Motor neuron (in vitro differentiated cells): Measurements from ENCODE around the gene PTGER2. TPM values are rescaled to one million over a fixed set of nuclear protein-coding genes. Genes with fewer than 3 reads are reported as not detected.
A peak's percentile ranks its signal among the peaks of the same experiment; 100 is the strongest.

Experiments used
- ATAC-seq, 8 experiments: fragments of 200-7000 bp; cut with Tn5 transposase; replicated peaks in 6 of 8; 2 replicates each; pipeline ENCODE4 v1.8.0; 2021; ENCODE audit warnings: mild to moderate bottlenecking in 8 of 8, moderate library complexity in 8 of 8
- H3K27ac ChIP-seq, 2 donors: fragments of 250-450 bp; sonication (Bioruptor Pico); 2 replicates each; pipeline ENCODE4 v1.9.0; 2021; ENCODE audit warnings: antibody characterized with exemption in 2 of 2, mild to moderate bottlenecking in 2 of 2, moderate library complexity in 1 of 2
- H3K4me1 ChIP-seq, 2 donors: fragments of 250-450 bp; sonication (Bioruptor Pico); replicated peaks in 1 of 2; 2 replicates each; pipeline ENCODE4 v1.6.1; 2021; ENCODE audit warnings: antibody characterized with exemption in 2 of 2, mild to moderate bottlenecking in 2 of 2, moderate library complexity in 1 of 2
- H3K4me3 ChIP-seq, 5 donors: fragments of 250-450 bp; sonication (Bioruptor Pico); 2 replicates each; pipeline ENCODE4 v1.9.0; 2021; ENCODE audit warnings: antibody characterized with exemption in 5 of 5, mild to moderate bottlenecking in 5 of 5, moderate library complexity in 4 of 5
- WGBS, 10 experiments: fragments of 450-650 bp; shearing (Covaris generic); methylation state at CpG; one replicate each; pipeline ENCODE4 v1.0.0; 2022; 5-methylcytosine and 5-hydroxymethylcytosine counted together
- in situ Hi-C, 9 experiments: fragments of 400-800 bp; cut with MboI; loops; one replicate each; pipeline ENCODE4 v1.15.0; 2021; ENCODE audit warnings: low sequenced_read_pairs in 9 of 9, low pct_unique_long_range_greater_than_20kb in 2 of 9; ENCODE audit not compliant: unreplicated experiment in 9 of 9
- total RNA-seq, 8 experiments: library from RNA; unstranded; fragments of 300-600 nt; gene quantifications; 2 replicates each; pipeline versions ENCODE4 v1.2.3 to v1.2.4, GENCODE V29; 2022

PTGER2 gene
- total RNA-seq, 8 experiments from 2014 or later = 0.14 to 6.3 (median 0.36) TPM; not detected in 1

GRCh38 chr14:52310541-52310940 is 3.6 kb upstream of the PTGER2 start:
- 0 to 100% (median 47%) methylated on average over 1 to 3 of the region's 3 CpGs; no CpG with 5 or more reads in 1 of the 10 experiments for WGBS, 10 experiments
- in situ Hi-C loops = loop anchor here in 1 of 9 experiments (25.0 kb wide), 1 partner anchor 377 kb away; the partner anchor contains the start of gene ERO1A
- Histone ChIP-seq H3K4me1 (no peaks in the 10 kb centered on the region), H3K27ac (no peak overlapping the region), H3K4me3 (no peak overlapping the region)
- ATAC-seq = no peak

GRCh38 chr14:52312931-52313355 is 1.2 kb upstream of the PTGER2 start:
- in situ Hi-C loops = loop anchor here in 1 of 9 experiments (25.0 kb wide), 1 partner anchor 374 kb away; the partner anchor contains the start of gene ERO1A

GRCh38 chr14:52313462-52313861 is 650 bp upstream of the PTGER2 start:
- 0 to 70% (median 35%) methylated on average over 4 to 10 of the region's 10 CpGs; no CpG with 5 or more reads in 2 of the 10 experiments for WGBS, 10 experiments
- no peak for ATAC-seq
- H3K27ac ChIP-seq = no peak overlapping the region
- peak overlapping the region; percentile 31 to 37 (median 34) for H3K4me3 ChIP-seq
- H3K4me1 ChIP-seq = no peaks in the 10 kb centered on the region
- in situ Hi-C loops = loop anchor here in 1 of 9 experiments (25.0 kb wide), 1 partner anchor 374 kb away; the partner anchor contains the start of gene ERO1A

More at GRCh38 chr14:52312931-52313355, 1.2 kb upstream of the PTGER2 start:
- ATAC-seq = no peak
- no peak overlapping the region for H3K27ac ChIP-seq
- no peaks in the 10 kb centered on the region for H3K4me1 ChIP-seq
- H3K4me3 ChIP-seq = no peak overlapping the region
- 50 to 94% (median 69%) methylated on average over 2 to 4 of the region's 5 CpGs; no CpG with 5 or more reads in 3 of the 10 experiments for WGBS, 10 experiments

- WGBS, 10 experiments = 0 to 60% (median 5%) methylated on average over 1 to 19 of the region's 63 CpGs; no CpG with 5 or more reads in 4 of the 10 experiments
- peak; percentile 27 to 66 (median 44) for ATAC-seq
- no peak overlapping the region for H3K27ac ChIP-seq
- peak overlapping the region; percentile 31 to 37 (median 34) for H3K4me3 ChIP-seq
- in situ Hi-C loops = loop anchor here in 1 of 9 experiments (25.0 kb wide), 1 partner anchor 373 kb away; the partner anchor contains the start of gene ERO1A
- no peaks in the 10 kb centered on the region for H3K4me1 ChIP-seq
Measured at GRCh38 chr14:52314595-52315354, 663 bp downstream of the PTGER2 start.

GRCh38 chr14:52315355-52315718 is 1.2 kb downstream of the PTGER2 start:
- in situ Hi-C loops = loop anchor here in 1 of 9 experiments (25.0 kb wide), 1 partner anchor 372 kb away; the partner anchor contains the start of gene ERO1A
- H3K4me1 ChIP-seq = no peaks in the 10 kb centered on the region
- WGBS, 10 experiments = 3 to 80% (median 51%) methylated on average over 3 to 7 of the region's 11 CpGs; no CpG with 5 or more reads in 2 of the 10 experiments
- no peak overlapping the region for H3K27ac ChIP-seq
- H3K4me3 ChIP-seq = peak overlapping the region in 3 of 5 donors; percentile 31 to 37 (median 34)
- peak in 3 of 8 experiments; percentile 3 to 8 (median 4) for ATAC-seq

GRCh38 chr14:52318062-52318461 is 4.0 kb downstream of the PTGER2 start:
- Histone ChIP-seq H3K4me1 (no peaks in the 10 kb centered on the region), H3K4me3 (no peak overlapping the region), H3K27ac (no peak overlapping the region)
- in situ Hi-C loops = loop anchor here in 1 of 9 experiments (25.0 kb wide), 1 partner anchor 369 kb away; the partner anchor contains the start of gene ERO1A
- 0 to 93% (median 65%) methylated on average over 1 to 2 of the region's 2 CpGs; no CpG with 5 or more reads in 1 of the 10 experiments for WGBS, 10 experiments
- ATAC-seq = no peak

- H3K4me1 ChIP-seq = no peaks in the 10 kb centered on the region
- H3K4me3 ChIP-seq = no peak overlapping the region
- H3K27ac ChIP-seq = no peak overlapping the region
- in situ Hi-C loops = loop anchor here in 1 of 9 experiments (25.0 kb wide), 1 partner anchor 368 kb away; the partner anchor contains the start of gene ERO1A
- ATAC-seq = no peak
- 0 to 81% (median 41%) methylated on average over 1 to 5 of the region's 5 CpGs for WGBS, 10 experiments
Measured at GRCh38 chr14:52318826-52319645, 4.9 kb downstream of the PTGER2 start.

- Histone ChIP-seq H3K4me1 (no peaks in the 10 kb centered on the region), H3K4me3 (no peak overlapping the region), H3K27ac (no peak overlapping the region)
- no peak for ATAC-seq
- in situ Hi-C loops = loop anchor here in 1 of 9 experiments (25.0 kb wide), 1 partner anchor 367 kb away; the partner anchor contains the start of gene ERO1A
- WGBS, 10 experiments = 60 to 89% (median 80%) methylated on average over 1 to 3 of the region's 3 CpGs; no CpG with 5 or more reads in 1 of the 10 experiments
Measured at GRCh38 chr14:52319919-52320318, 5.8 kb downstream of the PTGER2 start.

- no peak overlapping the region for H3K4me3 ChIP-seq
- 31 to 100% (median 89%) methylated on average over 1 to 3 of the region's 3 CpGs; no CpG with 5 or more reads in 1 of the 10 experiments for WGBS, 10 experiments
- no peak overlapping the region for H3K27ac ChIP-seq
- in situ Hi-C loops = no loop called here
- ATAC-seq = peak in 3 of 8 experiments; percentile 37 to 98 (median 78)
- no peaks in the 10 kb centered on the region for H3K4me1 ChIP-seq
Measured at GRCh38 chr14:52325126-52325525, 11.0 kb downstream of the PTGER2 start.

- H3K4me3 ChIP-seq = no peak overlapping the region
- ATAC-seq = no peak
- 40 to 100% (median 91%) methylated on average over 1 to 3 of the region's 3 CpGs; no CpG with 5 or more reads in 1 of the 10 experiments for WGBS, 10 experiments
- H3K4me1 ChIP-seq = no peaks in the 10 kb centered on the region
- no peak overlapping the region for H3K27ac ChIP-seq
- in situ Hi-C loops = no loop called here
Measured at GRCh38 chr14:52325630-52326029, 11.5 kb downstream of the PTGER2 start.

- peak in 1 of 8 experiments; percentile 45 for ATAC-seq
- in situ Hi-C loops = no loop called here
- no peak overlapping the region for H3K27ac ChIP-seq
- H3K4me3 ChIP-seq = no peak overlapping the region
- WGBS, 10 experiments = 31 to 100% (median 91%) methylated on average over 1 to 4 of the region's 4 CpGs; no CpG with 5 or more reads in 2 of the 10 experiments
- H3K4me1 ChIP-seq = no peaks in the 10 kb centered on the region
Measured at GRCh38 chr14:52327374-52328226, 13.5 kb downstream of the PTGER2 start.

- no peak overlapping the region for H3K4me3 ChIP-seq
- H3K27ac ChIP-seq = no peak overlapping the region
- in situ Hi-C loops = no loop called here
- peak in 1 of 8 experiments; percentile 32 for ATAC-seq
- H3K4me1 ChIP-seq = no peaks in the 10 kb centered on the region
Measured at GRCh38 chr14:52328276-52328675, 14.2 kb downstream of the PTGER2 start.
